SK-N-SH treated with all-trans-retinoic acid at 6 μM for 48 hours (cell line): ENCODE results near the gene CILP.

Experiments
- ATAC-seq: fragments of 200-7000 bp; cut with Tn5 transposase; 3 replicates; pipeline ENCODE4 v1.9.1; 2020; ENCODE audit warnings: mild to moderate bottlenecking, moderate library complexity
- ARNTL ChIP-seq: fragments of 450-650 bp; formaldehyde crosslinking; IDR thresholded peaks from 2 replicates; pipeline ENCODE4 v1.5.0; 2020; ENCODE audit warnings: low read depth, mild to moderate bottlenecking, moderate library complexity, borderline replicate concordance
- BACH2 ChIP-seq: fragments of 250-450 bp; sonication (Bioruptor Pico); IDR thresholded peaks from 2 replicates; pipeline ENCODE4 v1.9.0; 2021; ENCODE audit warnings: mild to moderate bottlenecking, borderline replicate concordance
- CSDC2 ChIP-seq: fragments of 250-450 bp; sonication (Bioruptor Pico); IDR thresholded peaks from 2 replicates; pipeline ENCODE4 v1.5.0; 2020; ENCODE audit warnings: mild to moderate bottlenecking, moderate library complexity
- ESRRG ChIP-seq: fragments of 250-450 bp; sonication (Bioruptor Pico); IDR thresholded peaks from 2 replicates; pipeline ENCODE4 v1.6.1; 2021; ENCODE audit warnings: mild to moderate bottlenecking
- GLIS3 ChIP-seq: fragments of 250-450 bp; sonication (Bioruptor Pico); IDR thresholded peaks from 2 replicates; pipeline ENCODE4 v1.5.0; 2020; ENCODE audit warnings: mild to moderate bottlenecking, moderate library complexity
- ISL1 ChIP-seq: fragments of 250-450 bp; sonication (Bioruptor Pico); IDR thresholded peaks from 2 replicates; pipeline ENCODE4 v2.1.2; 2022; ENCODE audit warnings: mild to moderate bottlenecking, moderate library complexity
- PPARA ChIP-seq: fragments of 250-450 bp; sonication (Bioruptor Pico); IDR thresholded peaks from 2 replicates; pipeline ENCODE4 v1.5.0; 2020; ENCODE audit warnings: mild to moderate bottlenecking, borderline replicate concordance
- RARB ChIP-seq: fragments of 250-450 bp; sonication (Bioruptor Pico); IDR thresholded peaks from 2 replicates; pipeline ENCODE4 v1.8.0; 2021; ENCODE audit warnings: mild to moderate bottlenecking, moderate library complexity
- SNAI2 ChIP-seq: fragments of 250-450 bp; sonication (Bioruptor Pico); IDR thresholded peaks from 2 replicates; pipeline ENCODE4 v1.5.0; 2020; ENCODE audit warnings: mild to moderate bottlenecking, moderate library complexity
- TCF4 ChIP-seq: fragments of 250-450 bp; sonication (Bioruptor Pico); IDR thresholded peaks from 2 replicates; pipeline ENCODE4 v1.8.0; 2021; ENCODE audit warnings: mild to moderate bottlenecking, moderate library complexity, borderline replicate concordance
- TOX ChIP-seq: fragments of 250-450 bp; sonication (Bioruptor Pico); IDR thresholded peaks from 2 replicates; pipeline ENCODE4 v1.8.0; 2021; ENCODE audit warnings: mild to moderate bottlenecking, moderate library complexity, borderline replicate concordance
- ZC3H10 ChIP-seq: fragments of 250-450 bp; sonication (Bioruptor Pico); IDR thresholded peaks from 2 replicates; pipeline ENCODE4 v1.5.1; 2021; ENCODE audit warnings: mild to moderate bottlenecking, moderate library complexity
- ZFP3 ChIP-seq: fragments of 250-450 bp; sonication (Bioruptor Pico); IDR thresholded peaks from 2 replicates; pipeline ENCODE4 v1.5.0; 2020; ENCODE audit warnings: mild to moderate bottlenecking, moderate library complexity
- ZFP30 ChIP-seq: fragments of 450-650 bp; formaldehyde crosslinking; IDR thresholded peaks from 2 replicates; pipeline ENCODE4 v1.5.0; 2022; ENCODE audit warnings: mild to moderate bottlenecking, moderate library complexity
- ZNF565 ChIP-seq: fragments of 450-650 bp; formaldehyde crosslinking; conservative IDR thresholded peaks from 2 replicates; pipeline ENCODE4 v1.5.0; 2020; ENCODE audit warnings: low read depth, mild to moderate bottlenecking, moderate library complexity
- ZNF70 ChIP-seq: fragments of 450-650 bp; formaldehyde crosslinking; IDR thresholded peaks from 2 replicates; pipeline ENCODE4 v1.5.0; 2020; ENCODE audit warnings: mild to moderate bottlenecking, moderate library complexity
- ZNF8 ChIP-seq: fragments of 450-650 bp; formaldehyde crosslinking; IDR thresholded peaks from 2 replicates; pipeline ENCODE4 v1.5.0; 2020; ENCODE audit warnings: mild to moderate bottlenecking, moderate library complexity
- TF ChIP-seq, protein P1 (sequence below): fragments of 250-450 bp; sonication (Bioruptor Pico); IDR thresholded peaks from 2 replicates; pipeline ENCODE4 v1.5.1; 2021; ENCODE audit warnings: mild to moderate bottlenecking, moderate library complexity
- TF ChIP-seq, protein P2 (sequence below): fragments of 250-450 bp; sonication (Bioruptor Pico); IDR thresholded peaks from 2 replicates; pipeline ENCODE4 v1.8.0; 2021; ENCODE audit warnings: low read depth, mild to moderate bottlenecking, moderate library complexity, borderline replicate concordance
- TF ChIP-seq, protein P3 (sequence below): fragments of 250-450 bp; sonication (Bioruptor Pico); IDR thresholded peaks from 2 replicates; pipeline ENCODE4 v1.8.0; 2020; ENCODE audit warnings: mild to moderate bottlenecking, moderate library complexity, borderline replicate concordance
- TF ChIP-seq, protein P4 (sequence below): fragments of 250-450 bp; sonication (Bioruptor Pico); IDR thresholded peaks from 2 replicates; pipeline ENCODE4 v1.5.0; 2020; ENCODE audit warnings: mild to moderate bottlenecking, moderate library complexity

Gene CILP

DNA sequence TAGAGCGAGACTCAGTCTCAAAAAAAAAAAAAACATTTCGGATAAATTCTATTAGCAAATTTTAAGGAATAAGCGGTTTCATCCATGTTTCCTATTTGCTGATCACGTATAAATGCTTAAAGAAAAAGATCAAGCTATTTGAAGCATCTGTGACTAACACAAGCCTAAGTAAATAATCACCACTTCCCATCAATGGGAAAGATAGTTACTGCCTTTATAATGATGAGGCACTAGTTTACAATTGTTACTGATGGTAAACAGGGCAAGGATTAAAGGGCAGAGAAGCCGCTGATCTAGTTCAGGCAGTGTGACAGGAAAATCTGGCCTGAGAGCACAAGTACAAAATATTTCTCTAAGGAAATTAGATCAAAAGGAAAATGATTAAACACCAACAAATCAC, 39.8 kb downstream of the CILP start:
- TF ChIP-seq ARNTL (CRISPR knock-in tag), result no peak
- TF ChIP-seq, protein P1, sequence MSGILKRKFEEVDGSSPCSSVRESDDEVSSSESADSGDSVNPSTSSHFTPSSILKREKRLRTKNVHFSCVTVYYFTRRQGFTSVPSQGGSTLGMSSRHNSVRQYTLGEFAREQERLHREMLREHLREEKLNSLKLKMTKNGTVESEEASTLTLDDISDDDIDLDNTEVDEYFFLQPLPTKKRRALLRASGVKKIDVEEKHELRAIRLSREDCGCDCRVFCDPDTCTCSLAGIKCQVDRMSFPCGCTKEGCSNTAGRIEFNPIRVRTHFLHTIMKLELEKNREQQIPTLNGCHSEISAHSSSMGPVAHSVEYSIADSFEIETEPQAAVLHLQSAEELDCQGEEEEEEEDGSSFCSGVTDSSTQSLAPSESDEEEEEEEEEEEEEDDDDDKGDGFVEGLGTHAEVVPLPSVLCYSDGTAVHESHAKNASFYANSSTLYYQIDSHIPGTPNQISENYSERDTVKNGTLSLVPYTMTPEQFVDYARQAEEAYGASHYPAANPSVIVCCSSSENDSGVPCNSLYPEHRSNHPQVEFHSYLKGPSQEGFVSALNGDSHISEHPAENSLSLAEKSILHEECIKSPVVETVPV, result no peak
- TF ChIP-seq PPARA (CRISPR knock-in tag), result no peak
- no peak for TF ChIP-seq GLIS3 (CRISPR knock-in tag)
- TF ChIP-seq SNAI2 (CRISPR knock-in tag), result no peak
- no peak for ATAC-seq

DNA sequence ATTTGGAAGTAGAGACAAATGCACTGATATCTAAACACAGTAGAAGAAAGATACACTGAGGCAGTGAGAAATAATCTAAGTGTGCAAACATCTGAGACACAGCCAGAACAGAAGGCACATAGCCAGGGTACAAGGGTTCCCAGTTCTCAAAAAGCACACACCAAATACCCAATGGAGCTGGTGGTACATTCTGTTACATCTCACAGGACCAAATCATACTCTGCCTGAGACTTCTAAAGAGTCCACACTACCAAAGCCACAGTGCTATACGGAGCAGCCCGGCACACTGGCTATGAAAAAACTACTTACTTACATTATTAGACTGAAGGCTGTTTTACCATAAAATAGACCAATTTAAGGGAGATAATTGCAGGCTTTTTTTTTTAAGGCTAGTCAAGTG, 45.4 kb downstream of the CILP start:
- no peak for ATAC-seq
- no peak for TF ChIP-seq ZFP3 (CRISPR knock-in tag)
- TF ChIP-seq ZNF565, result no peak
- no peak for TF ChIP-seq CSDC2 (CRISPR knock-in tag)
- TF ChIP-seq, protein P2, sequence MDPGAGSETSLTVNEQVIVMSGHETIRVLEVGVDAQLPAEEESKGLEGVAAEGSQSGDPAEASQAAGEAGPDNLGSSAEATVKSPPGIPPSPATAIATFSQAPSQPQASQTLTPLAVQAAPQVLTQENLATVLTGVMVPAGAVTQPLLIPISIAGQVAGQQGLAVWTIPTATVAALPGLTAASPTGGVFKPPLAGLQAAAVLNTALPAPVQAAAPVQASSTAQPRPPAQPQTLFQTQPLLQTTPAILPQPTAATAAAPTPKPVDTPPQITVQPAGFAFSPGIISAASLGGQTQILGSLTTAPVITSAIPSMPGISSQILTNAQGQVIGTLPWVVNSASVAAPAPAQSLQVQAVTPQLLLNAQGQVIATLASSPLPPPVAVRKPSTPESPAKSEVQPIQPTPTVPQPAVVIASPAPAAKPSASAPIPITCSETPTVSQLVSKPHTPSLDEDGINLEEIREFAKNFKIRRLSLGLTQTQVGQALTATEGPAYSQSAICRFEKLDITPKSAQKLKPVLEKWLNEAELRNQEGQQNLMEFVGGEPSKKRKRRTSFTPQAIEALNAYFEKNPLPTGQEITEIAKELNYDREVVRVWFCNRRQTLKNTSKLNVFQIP (CRISPR knock-in tag), result no peak
- TF ChIP-seq, protein P1, result no peak
- TF ChIP-seq GLIS3 (CRISPR knock-in tag), result no peak
- TF ChIP-seq BACH2 (CRISPR knock-in tag), result no peak
- no peak for TF ChIP-seq ISL1 (CRISPR knock-in tag)
- TF ChIP-seq ZFP30 (CRISPR knock-in tag), result no peak
- TF ChIP-seq ZC3H10 (CRISPR knock-in tag), result no peak
- no peak for TF ChIP-seq SNAI2 (CRISPR knock-in tag)

DNA sequence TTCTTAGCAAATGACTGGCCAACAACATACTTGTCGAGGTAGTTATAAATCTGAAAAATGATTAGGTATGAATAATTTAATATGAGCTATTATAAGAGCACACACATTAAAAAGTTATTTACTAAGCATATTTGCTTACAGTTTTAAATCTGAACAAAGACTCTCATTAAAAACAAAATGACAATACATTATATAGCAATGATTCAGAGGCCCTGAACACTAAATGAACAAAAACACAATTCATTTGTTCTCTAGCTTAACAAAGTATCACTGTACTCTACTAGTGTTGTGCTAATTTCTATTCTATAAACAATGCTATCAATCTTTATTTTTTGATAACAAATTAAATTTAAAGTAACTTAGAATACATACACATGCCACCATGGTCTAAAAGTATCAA, 47.1 kb downstream of the CILP start:
- no peak for ATAC-seq

DNA sequence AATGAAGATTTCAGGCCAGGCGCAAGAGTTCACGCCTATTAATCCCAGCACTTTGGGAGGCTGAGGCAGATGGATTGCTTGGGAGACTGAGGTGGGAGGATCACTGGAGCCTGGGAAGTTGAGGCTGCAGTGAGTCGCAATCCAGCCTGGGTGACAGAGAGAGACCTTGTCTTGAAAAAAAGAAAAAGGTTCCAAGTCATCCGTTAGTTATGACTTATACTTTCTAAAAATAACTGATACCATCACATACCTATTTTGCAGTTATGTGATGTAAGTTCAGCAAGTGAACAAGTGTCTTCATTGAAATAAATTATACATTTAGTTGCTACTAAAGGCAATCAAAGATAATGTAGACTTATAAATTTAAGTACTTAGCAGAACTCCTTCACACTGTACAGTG, 48.2 kb downstream of the CILP start:
- ATAC-seq, result no peak
- TF ChIP-seq RARB (CRISPR knock-in tag) (no peak), ZFP3 (CRISPR knock-in tag) (no peak)
- TF ChIP-seq, protein P3, sequence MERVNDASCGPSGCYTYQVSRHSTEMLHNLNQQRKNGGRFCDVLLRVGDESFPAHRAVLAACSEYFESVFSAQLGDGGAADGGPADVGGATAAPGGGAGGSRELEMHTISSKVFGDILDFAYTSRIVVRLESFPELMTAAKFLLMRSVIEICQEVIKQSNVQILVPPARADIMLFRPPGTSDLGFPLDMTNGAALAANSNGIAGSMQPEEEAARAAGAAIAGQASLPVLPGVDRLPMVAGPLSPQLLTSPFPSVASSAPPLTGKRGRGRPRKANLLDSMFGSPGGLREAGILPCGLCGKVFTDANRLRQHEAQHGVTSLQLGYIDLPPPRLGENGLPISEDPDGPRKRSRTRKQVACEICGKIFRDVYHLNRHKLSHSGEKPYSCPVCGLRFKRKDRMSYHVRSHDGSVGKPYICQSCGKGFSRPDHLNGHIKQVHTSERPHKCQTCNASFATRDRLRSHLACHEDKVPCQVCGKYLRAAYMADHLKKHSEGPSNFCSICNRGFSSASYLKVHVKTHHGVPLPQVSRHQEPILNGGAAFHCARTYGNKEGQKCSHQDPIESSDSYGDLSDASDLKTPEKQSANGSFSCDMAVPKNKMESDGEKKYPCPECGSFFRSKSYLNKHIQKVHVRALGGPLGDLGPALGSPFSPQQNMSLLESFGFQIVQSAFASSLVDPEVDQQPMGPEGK, result no peak
- TF ChIP-seq, protein P4, sequence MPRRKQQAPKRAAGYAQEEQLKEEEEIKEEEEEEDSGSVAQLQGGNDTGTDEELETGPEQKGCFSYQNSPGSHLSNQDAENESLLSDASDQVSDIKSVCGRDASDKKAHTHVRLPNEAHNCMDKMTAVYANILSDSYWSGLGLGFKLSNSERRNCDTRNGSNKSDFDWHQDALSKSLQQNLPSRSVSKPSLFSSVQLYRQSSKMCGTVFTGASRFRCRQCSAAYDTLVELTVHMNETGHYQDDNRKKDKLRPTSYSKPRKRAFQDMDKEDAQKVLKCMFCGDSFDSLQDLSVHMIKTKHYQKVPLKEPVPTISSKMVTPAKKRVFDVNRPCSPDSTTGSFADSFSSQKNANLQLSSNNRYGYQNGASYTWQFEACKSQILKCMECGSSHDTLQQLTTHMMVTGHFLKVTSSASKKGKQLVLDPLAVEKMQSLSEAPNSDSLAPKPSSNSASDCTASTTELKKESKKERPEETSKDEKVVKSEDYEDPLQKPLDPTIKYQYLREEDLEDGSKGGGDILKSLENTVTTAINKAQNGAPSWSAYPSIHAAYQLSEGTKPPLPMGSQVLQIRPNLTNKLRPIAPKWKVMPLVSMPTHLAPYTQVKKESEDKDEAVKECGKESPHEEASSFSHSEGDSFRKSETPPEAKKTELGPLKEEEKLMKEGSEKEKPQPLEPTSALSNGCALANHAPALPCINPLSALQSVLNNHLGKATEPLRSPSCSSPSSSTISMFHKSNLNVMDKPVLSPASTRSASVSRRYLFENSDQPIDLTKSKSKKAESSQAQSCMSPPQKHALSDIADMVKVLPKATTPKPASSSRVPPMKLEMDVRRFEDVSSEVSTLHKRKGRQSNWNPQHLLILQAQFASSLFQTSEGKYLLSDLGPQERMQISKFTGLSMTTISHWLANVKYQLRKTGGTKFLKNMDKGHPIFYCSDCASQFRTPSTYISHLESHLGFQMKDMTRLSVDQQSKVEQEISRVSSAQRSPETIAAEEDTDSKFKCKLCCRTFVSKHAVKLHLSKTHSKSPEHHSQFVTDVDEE, result no peak

More for the DNA sequence above, 47.1 kb downstream of the CILP start:
- TF ChIP-seq, protein P3, result no peak
- TF ChIP-seq ESRRG (no peak), CSDC2 (CRISPR knock-in tag) (no peak), TCF4 (CRISPR knock-in tag) (no peak), GLIS3 (CRISPR knock-in tag) (no peak), ZC3H10 (CRISPR knock-in tag) (no peak), ZFP30 (CRISPR knock-in tag) (no peak), TOX (CRISPR knock-in tag) (no peak), ARNTL (CRISPR knock-in tag) (no peak), ZNF8 (no peak), PPARA (CRISPR knock-in tag) (no peak), ZNF70 (CRISPR knock-in tag) (no peak)
